ACC112 (cell line): ENCODE results near the gene JADE3.

Source experiments
- H2AFZ ChIP-seq: fragments of 200-600 bp; sonication (generic); one replicate; pipeline ENCODE4 v1.6.0; 2017; ENCODE audit warnings: antibody characterized with exemption, low read length; ENCODE audit not compliant: unreplicated experiment
- H3K27ac ChIP-seq: fragments of 200-600 bp; sonication (generic); 2 replicates; pipeline ENCODE4 v1.5.1; 2014; ENCODE audit warnings: low read depth, mild to moderate bottlenecking, antibody characterized with exemption, low read length, moderate library complexity
- H3K27me3 ChIP-seq: fragments of 200-600 bp; sonication (generic); 2 replicates; pipeline ENCODE4 v1.6.1; 2014; ENCODE audit warnings: mild to moderate bottlenecking, antibody characterized with exemption, low read length, moderate library complexity, mixed read lengths; ENCODE audit not compliant: insufficient read depth
- H3K36me3 ChIP-seq: fragments of 200-600 bp; sonication (generic); 2 replicates; pipeline ENCODE4 v1.6.1; 2016; ENCODE audit warnings: mild to moderate bottlenecking, antibody characterized with exemption, low read length, moderate library complexity, mixed read lengths; ENCODE audit not compliant: insufficient read depth
- H3K4me1 ChIP-seq: fragments of 200-600 bp; sonication (generic); one replicate; pipeline ENCODE4 v1.6.1; 2016; ENCODE audit warnings: low read length, mixed read lengths; ENCODE audit not compliant: insufficient read depth, unreplicated experiment, control insufficient read depth
- H3K4me3 ChIP-seq: fragments of 200-600 bp; sonication (generic); 2 replicates; pipeline ENCODE4 v1.5.1; 2014; ENCODE audit warnings: mild to moderate bottlenecking, low read depth, low read length
- H3K79me2 ChIP-seq: fragments of 200-600 bp; sonication (generic); one replicate; pipeline ENCODE4 v1.6.0; 2016; ENCODE audit warnings: low read length; ENCODE audit not compliant: control insufficient read depth, unreplicated experiment, insufficient read depth

The JADE3 gene

DNA sequence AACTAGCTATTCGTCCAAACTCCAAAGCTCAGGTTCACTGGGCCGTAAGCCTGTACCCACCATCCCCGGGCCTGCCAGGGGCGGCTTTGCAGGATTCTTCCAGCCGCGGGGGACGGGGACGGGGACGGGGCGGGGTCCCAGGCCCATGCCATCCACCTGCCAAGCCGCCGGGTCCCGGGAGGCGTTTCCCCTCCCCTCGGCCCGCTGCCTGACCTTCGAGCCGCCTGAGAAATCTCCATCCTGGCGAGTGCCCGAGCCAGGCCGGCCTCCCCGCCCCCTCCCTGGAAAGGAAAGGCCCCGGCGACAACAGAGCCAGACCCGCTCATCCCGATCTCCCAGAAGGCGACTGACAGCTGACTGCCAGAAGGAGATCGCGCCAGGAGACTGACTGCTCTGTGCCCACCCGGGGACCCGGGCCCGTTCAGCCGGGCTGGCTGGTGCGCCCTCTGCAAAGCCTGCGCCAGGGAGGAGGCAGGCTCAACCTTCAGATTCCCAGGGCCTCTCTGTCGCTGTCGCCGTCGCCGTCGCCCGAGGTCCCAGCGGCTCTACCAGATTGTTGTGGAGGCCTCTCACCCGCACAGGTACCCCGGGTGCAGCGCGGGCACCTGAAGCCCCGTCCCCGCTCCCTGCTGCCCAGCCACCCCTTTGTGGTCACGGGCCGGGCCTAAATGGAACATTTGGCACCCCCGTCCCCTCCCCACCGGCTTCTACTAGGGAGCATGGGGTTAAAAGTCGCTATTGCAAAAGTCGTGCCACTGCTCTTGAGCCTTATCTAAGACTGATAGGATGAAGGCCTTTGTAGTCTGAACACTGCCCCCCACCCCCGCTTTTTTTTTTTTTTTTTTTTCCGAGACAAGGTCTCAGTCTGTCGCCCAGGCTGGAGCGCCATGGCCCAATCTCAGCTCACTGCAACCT lies 166.2 kb downstream of the JADE3 start, which contains the start of gene RGN:
RGN (plus strand) TSS at position 315 of the 915 bp plus-strand sequence. CDS start 2,702 bp downstream, outside the sequence.
- Histone ChIP-seq H3K4me3 (no peak within 1 kb of the TSS), H3K27ac (no peak within 1 kb of the TSS), H3K79me2 (no peaks in the 10 kb centered on the region), H2AFZ (no peak within 1 kb of the TSS), H3K4me1 (no peaks in the 10 kb centered on the region), H3K27me3 (no peaks in the 10 kb centered on the region), H3K36me3 (no peaks in the 10 kb centered on the region)

- no peaks in the 10 kb centered on the region for H3K79me2 ChIP-seq
- no peaks in the 10 kb centered on the region for H3K4me1 ChIP-seq
- no peaks in the 10 kb centered on the region for H3K27me3 ChIP-seq
- no peak overlapping the region for H3K27ac ChIP-seq
- no peak overlapping the region for H2AFZ ChIP-seq
- H3K36me3 ChIP-seq: no peaks in the 10 kb centered on the region
- no peak overlapping the region for H3K4me3 ChIP-seq
Observed at GRCh38 chrX:47080215-47080914, 168.1 kb downstream of the JADE3 start.

DNA sequence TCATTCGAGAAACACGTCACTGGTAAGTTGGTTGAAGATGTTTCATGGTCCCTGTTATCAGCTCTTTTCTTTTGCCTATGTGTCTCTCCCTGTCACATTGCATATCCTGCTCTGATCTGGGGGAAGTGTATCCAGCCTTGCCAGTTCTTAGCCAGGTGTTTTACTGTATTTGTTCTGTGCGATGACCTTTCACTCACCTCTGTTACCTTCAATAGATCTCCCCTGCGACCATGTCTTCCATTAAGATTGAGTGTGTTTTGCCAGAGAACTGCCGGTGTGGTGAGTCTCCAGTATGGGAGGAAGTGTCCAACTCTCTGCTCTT lies 168.7 kb downstream of the JADE3 start:
- Histone ChIP-seq H3K79me2 (no peaks in the 10 kb centered on the region), H3K36me3 (no peaks in the 10 kb centered on the region), H3K4me3 (no peak overlapping the region), H3K4me1 (no peaks in the 10 kb centered on the region), H3K27ac (no peak overlapping the region), H3K27me3 (no peaks in the 10 kb centered on the region), H2AFZ (no peak overlapping the region)

DNA sequence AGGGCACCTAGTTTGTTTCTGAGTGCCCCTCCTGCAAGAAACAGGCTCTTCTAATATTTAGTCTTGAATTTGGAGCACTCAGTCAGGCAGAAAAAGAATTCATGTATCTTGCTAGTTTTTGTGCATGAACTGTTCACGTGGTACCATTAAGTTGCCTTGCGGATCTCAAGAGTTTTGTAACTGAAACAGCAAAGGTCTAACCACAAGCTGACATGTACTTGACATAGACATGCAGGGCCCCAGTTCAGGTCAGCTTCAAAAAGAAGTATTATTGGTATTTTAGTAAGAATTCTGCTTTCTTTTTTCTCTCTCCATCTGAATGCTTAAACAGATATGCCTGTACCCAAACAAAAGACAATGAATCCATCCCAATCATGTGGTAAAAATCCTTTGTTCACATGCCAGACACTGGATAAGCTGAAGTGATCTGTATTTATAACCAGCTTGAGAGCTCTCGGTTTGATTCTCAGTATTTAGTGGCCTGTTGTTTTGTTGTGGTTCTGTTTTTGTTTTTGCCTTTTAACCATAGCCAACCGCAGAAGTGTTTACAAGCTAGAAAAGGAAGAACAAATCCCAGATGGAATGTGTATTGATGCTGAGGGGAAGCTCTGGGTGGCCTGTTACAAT lies 179.0 kb downstream of the JADE3 start:
- H3K4me3 ChIP-seq: no peak overlapping the region
- H2AFZ ChIP-seq: peak overlapping the region; percentile 25

GRCh38 chrX:47093248-47093647 lies 181.0 kb downstream of the JADE3 start:
- H3K27me3 ChIP-seq: no peaks in the 10 kb centered on the region
- H3K4me3 ChIP-seq: no peak overlapping the region
- H2AFZ ChIP-seq: no peak overlapping the region
- no peak overlapping the region for H3K27ac ChIP-seq
- H3K4me1 ChIP-seq: no peaks in the 10 kb centered on the region
- H3K79me2 ChIP-seq: no peaks in the 10 kb centered on the region
- no peaks in the 10 kb centered on the region for H3K36me3 ChIP-seq

More for the DNA sequence above, 179.0 kb downstream of the JADE3 start:
- Histone ChIP-seq H3K36me3 (no peaks in the 10 kb centered on the region), H3K27me3 (no peaks in the 10 kb centered on the region), H3K4me1 (no peaks in the 10 kb centered on the region), H3K79me2 (no peaks in the 10 kb centered on the region), H3K27ac (no peak overlapping the region)

DNA sequence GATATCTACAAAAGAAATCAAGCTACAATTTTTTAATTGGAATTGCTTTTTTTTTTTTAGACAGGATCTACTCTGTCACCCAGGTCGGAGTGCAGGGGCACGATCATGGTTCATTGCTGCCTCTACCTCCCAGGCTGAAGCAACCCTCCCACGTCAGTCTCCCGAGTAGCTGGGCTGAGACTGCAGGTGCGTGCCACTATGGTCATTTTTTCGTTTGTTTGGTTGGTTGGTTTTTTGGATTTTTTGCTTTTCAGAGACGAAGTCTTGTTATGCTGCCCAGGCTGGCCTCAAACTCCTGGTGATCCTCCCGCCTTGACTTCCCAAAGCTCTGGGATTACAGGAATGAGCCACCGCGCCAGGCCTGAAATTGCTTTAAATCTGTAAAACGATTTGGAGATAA lies 181.6 kb downstream of the JADE3 start:
- no peaks in the 10 kb centered on the region for H3K4me1 ChIP-seq
- no peaks in the 10 kb centered on the region for H3K36me3 ChIP-seq
- no peak overlapping the region for H2AFZ ChIP-seq
- H3K4me3 ChIP-seq: no peak overlapping the region
- H3K27ac ChIP-seq: no peak overlapping the region
- no peaks in the 10 kb centered on the region for H3K79me2 ChIP-seq
- H3K27me3 ChIP-seq: no peaks in the 10 kb centered on the region

- Histone ChIP-seq H2AFZ (no peak overlapping the region), H3K4me1 (no peaks in the 10 kb centered on the region), H3K4me3 (no peak overlapping the region), H3K79me2 (no peaks in the 10 kb centered on the region), H3K27ac (no peak overlapping the region), H3K36me3 (no peaks in the 10 kb centered on the region), H3K27me3 (no peaks in the 10 kb centered on the region)
Observed at GRCh38 chrX:47097018-47097417, 184.8 kb downstream of the JADE3 start.

DNA sequence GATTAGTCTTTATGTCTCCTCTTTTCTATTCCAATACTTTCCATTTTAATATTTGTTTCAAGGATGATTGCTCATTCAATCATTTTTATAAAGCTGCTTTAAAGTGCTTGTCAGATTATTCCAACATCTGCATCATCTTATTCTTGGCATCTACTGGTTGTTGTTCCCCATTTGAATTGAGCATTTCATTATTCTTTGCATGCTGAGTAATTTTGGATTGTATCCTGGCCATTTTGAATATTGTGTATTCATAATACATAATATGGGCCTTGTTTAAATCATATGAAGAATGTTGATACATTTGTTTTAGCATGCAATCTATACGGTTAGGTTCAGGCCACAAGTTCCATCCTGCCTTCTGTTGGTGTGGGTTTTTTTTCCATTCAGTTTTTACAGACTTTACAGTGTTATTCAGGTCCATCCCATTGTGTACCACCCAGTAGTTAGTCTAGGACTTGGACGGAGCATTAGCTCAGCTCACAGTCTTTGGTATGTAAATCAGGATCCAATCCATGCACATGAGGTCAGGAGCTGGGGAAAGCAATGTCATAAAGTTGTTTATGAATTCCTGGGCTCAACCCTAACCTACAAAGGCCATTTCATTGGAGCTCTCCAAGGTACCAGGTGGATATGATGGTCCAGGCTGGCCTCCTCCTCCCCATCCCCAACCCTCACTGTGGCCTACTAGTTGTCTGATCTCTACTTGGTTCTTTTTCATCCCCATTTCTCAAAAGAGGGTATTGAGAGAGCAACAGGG lies 186.3 kb downstream of the JADE3 start:
- Histone ChIP-seq H3K27ac (no peak overlapping the region), H3K4me3 (no peak overlapping the region), H2AFZ (no peak overlapping the region), H3K4me1 (no peaks in the 10 kb centered on the region), H3K79me2 (no peaks in the 10 kb centered on the region), H3K27me3 (no peaks in the 10 kb centered on the region), H3K36me3 (no peaks in the 10 kb centered on the region)

DNA sequence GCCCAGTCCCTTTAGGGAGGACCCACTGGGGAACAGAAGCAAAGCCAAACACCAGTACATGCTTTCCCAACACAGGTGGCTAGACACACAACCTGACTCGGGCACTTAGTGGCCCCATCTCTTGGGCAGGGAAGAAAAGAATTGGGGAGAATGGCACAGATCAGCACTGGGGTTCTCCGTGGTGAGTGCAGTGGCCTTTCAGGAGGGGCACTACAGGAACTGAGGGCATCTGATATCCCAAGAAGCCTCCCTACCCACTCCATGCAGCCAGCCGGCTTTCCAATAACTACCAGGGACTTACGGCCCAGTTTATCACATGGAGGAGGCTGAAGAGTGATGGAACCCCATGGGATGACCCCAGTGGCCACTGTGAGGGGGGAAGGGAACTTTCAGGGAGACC lies 189.0 kb downstream of the JADE3 start:
- Histone ChIP-seq H3K79me2 (no peaks in the 10 kb centered on the region), H2AFZ (no peak overlapping the region), H3K36me3 (no peaks in the 10 kb centered on the region), H3K4me1 (no peaks in the 10 kb centered on the region), H3K27ac (no peak overlapping the region), H3K27me3 (no peaks in the 10 kb centered on the region), H3K4me3 (no peak overlapping the region)
